WTC11 (cell line): ENCODE results near the gene SLC2A4RG. TPM values are rescaled to one million over a fixed set of nuclear protein-coding genes. Genes with fewer than 3 reads are reported as not detected.

Source experiments
- ATAC-seq: fragments of 200-7000 bp; cut with Tn5 transposase; 2 replicates; pipeline ENCODE4 v1.10.0; 2021; ENCODE audit warnings: mild to moderate bottlenecking, moderate library complexity
- CTCF ChIA-PET: fragments of 300-600 bp; sonication (Branson Sonifier 250); formaldehyde crosslinking; loops from one replicate; lab custom pipeline; 2021; ENCODE audit warnings: antibody characterized with exemption; lab: Charles Lee
- POLR2A ChIA-PET: fragments of 350-600 bp; sonication (Branson Sonifier 250); formaldehyde crosslinking; loops from one replicate; lab custom pipeline; 2021; ENCODE audit warnings: antibody characterized with exemption; lab: Charles Lee
- DNase-seq: peaks from one replicate; pipeline ENCODE4 v3.0.0; 2021; ENCODE audit warnings: low spot score
- H3K27ac Mint-ChIP-seq: 2 replicates; pipeline ENCODE4 v1.8.0; 2021; ENCODE audit warnings: mixed read lengths
- H3K27me3 Mint-ChIP-seq: 2 replicates; pipeline ENCODE4 v1.8.0; 2021; ENCODE audit warnings: low read depth, mild to moderate bottlenecking, moderate library complexity, mixed read lengths
- H3K36me3 Mint-ChIP-seq: 2 replicates; pipeline ENCODE4 v1.8.0; 2021; ENCODE audit warnings: mixed read lengths
- H3K4me1 Mint-ChIP-seq: 2 replicates; pipeline ENCODE4 v1.8.0; 2022; ENCODE audit warnings: mixed read lengths
- H3K4me3 Mint-ChIP-seq: 2 replicates; pipeline ENCODE4 v1.8.0; 2021; ENCODE audit warnings: mild to moderate bottlenecking, moderate library complexity, mixed read lengths
- H3K9me3 Mint-ChIP-seq: 2 replicates; pipeline ENCODE4 v1.8.0; 2021; ENCODE audit warnings: mixed read lengths
- GABPB1 ChIP-seq: sonication (generic); formaldehyde crosslinking; IDR thresholded peaks from 2 replicates; pipeline ENCODE4 v1.8.1; 2023; ENCODE audit warnings: mild to moderate bottlenecking, missing genetic modification reagents
- GTF2I ChIP-seq: fragments of 250-450 bp; sonication (Bioruptor Pico); conservative IDR thresholded peaks from 2 replicates; pipeline ENCODE4 v1.4.0; 2021; ENCODE audit warnings: mild to moderate bottlenecking
- HMGA2 ChIP-seq: fragments of 250-450 bp; sonication (Bioruptor Pico); IDR thresholded peaks from 2 replicates; pipeline ENCODE4 v1.4.0; 2021; ENCODE audit warnings: mild to moderate bottlenecking, moderate library complexity
- JUN ChIP-seq: sonication (generic); formaldehyde crosslinking; IDR thresholded peaks from 2 replicates; pipeline ENCODE4 v1.8.0; 2023; ENCODE audit warnings: mild to moderate bottlenecking, missing genetic modification reagents
- MXD4 ChIP-seq: fragments of 250-450 bp; sonication (Bioruptor Pico); IDR thresholded peaks from 2 replicates; pipeline ENCODE4 v1.8.0; 2021; ENCODE audit warnings: mild to moderate bottlenecking, moderate library complexity, borderline replicate concordance
- NFYB ChIP-seq: sonication (generic); formaldehyde crosslinking; conservative IDR thresholded peaks from 2 replicates; pipeline ENCODE4 v1.8.0; 2022; ENCODE audit warnings: low read depth, missing genetic modification reagents
- NR1H2 ChIP-seq: sonication (generic); formaldehyde crosslinking; IDR thresholded peaks from 2 replicates; pipeline ENCODE4 v1.9.0; 2021; ENCODE audit warnings: mild to moderate bottlenecking, moderate library complexity, missing genetic modification reagents
- PRRX2 ChIP-seq: fragments of 250-450 bp; sonication (Bioruptor Pico); IDR thresholded peaks from 2 replicates; pipeline ENCODE4 v1.8.0; 2021; ENCODE audit warnings: mild to moderate bottlenecking
- ZNF263 ChIP-seq: sonication (generic); formaldehyde crosslinking; IDR thresholded peaks from 2 replicates; pipeline ENCODE4 v1.8.1; 2022; ENCODE audit warnings: low read depth, mild to moderate bottlenecking, moderate library complexity, missing genetic modification reagents
- ZNF396 ChIP-seq: fragments of 250-450 bp; sonication (Bioruptor Pico); IDR thresholded peaks from 2 replicates; pipeline ENCODE4 v1.8.0; 2021; ENCODE audit warnings: mild to moderate bottlenecking, moderate library complexity, borderline replicate concordance
- total RNA-seq: library from RNA; stranded (reverse); gene quantifications from 3 replicates; pipeline ENCODE4 v1.2.3, GENCODE V29; 2021
- TF ChIP-seq, protein P1 (sequence below): sonication (generic); formaldehyde crosslinking; IDR thresholded peaks from 2 replicates; pipeline ENCODE4 v1.8.0; 2023; ENCODE audit warnings: missing genetic modification reagents, mild to moderate bottlenecking, borderline replicate concordance
- TF ChIP-seq, protein P2 (sequence below): fragments of 250-450 bp; sonication (Bioruptor Pico); IDR thresholded peaks from 2 replicates; pipeline ENCODE4 v1.8.0; 2021; ENCODE audit warnings: mild to moderate bottlenecking
- TF ChIP-seq, protein P3 (sequence below): fragments of 250-450 bp; sonication (Bioruptor Pico); IDR thresholded peaks from 2 replicates; pipeline ENCODE4 v1.9.0; 2021; ENCODE audit warnings: mild to moderate bottlenecking
- TF ChIP-seq, protein P4 (sequence below): sonication (generic); formaldehyde crosslinking; IDR thresholded peaks from 2 replicates; pipeline ENCODE4 v1.8.1; 2023; ENCODE audit warnings: mild to moderate bottlenecking, missing genetic modification reagents, borderline replicate concordance
- TF ChIP-seq, protein P5 (sequence below): fragments of 250-450 bp; sonication (Bioruptor Pico); IDR thresholded peaks from 2 replicates; pipeline ENCODE4 v1.9.0; 2021; ENCODE audit warnings: mild to moderate bottlenecking, borderline replicate concordance

SLC2A4RG gene
- total RNA-seq, 1 experiment from 2014 or later = 43.3 TPM

DNA sequence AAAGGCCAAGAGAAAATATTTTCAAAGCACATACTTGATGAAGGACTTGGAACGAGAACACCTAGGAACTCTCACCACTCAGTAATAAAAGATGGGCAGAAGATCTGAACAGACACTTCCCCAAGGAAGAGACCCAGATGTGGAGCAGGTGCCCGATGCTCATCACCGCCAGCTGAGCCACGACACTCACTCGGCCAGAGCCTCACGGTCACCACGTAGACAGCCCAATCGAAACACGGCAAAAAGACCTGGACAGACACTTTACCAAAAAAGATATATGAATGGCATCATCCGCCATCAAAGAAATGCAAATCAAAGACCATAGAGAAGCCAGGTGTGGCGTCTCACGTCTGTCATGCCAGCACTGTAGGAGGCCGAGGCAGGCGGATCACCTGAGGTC, 41.6 kb downstream of the SLC2A4RG start (continued):
- TF ChIP-seq, protein P1, sequence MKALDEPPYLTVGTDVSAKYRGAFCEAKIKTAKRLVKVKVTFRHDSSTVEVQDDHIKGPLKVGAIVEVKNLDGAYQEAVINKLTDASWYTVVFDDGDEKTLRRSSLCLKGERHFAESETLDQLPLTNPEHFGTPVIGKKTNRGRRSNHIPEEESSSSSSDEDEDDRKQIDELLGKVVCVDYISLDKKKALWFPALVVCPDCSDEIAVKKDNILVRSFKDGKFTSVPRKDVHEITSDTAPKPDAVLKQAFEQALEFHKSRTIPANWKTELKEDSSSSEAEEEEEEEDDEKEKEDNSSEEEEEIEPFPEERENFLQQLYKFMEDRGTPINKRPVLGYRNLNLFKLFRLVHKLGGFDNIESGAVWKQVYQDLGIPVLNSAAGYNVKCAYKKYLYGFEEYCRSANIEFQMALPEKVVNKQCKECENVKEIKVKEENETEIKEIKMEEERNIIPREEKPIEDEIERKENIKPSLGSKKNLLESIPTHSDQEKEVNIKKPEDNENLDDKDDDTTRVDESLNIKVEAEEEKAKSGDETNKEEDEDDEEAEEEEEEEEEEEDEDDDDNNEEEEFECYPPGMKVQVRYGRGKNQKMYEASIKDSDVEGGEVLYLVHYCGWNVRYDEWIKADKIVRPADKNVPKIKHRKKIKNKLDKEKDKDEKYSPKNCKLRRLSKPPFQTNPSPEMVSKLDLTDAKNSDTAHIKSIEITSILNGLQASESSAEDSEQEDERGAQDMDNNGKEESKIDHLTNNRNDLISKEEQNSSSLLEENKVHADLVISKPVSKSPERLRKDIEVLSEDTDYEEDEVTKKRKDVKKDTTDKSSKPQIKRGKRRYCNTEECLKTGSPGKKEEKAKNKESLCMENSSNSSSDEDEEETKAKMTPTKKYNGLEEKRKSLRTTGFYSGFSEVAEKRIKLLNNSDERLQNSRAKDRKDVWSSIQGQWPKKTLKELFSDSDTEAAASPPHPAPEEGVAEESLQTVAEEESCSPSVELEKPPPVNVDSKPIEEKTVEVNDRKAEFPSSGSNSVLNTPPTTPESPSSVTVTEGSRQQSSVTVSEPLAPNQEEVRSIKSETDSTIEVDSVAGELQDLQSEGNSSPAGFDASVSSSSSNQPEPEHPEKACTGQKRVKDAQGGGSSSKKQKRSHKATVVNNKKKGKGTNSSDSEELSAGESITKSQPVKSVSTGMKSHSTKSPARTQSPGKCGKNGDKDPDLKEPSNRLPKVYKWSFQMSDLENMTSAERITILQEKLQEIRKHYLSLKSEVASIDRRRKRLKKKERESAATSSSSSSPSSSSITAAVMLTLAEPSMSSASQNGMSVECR = no peak
- TF ChIP-seq ZNF396 (CRISPR knock-in tag) (no peak), GTF2I (CRISPR knock-in tag) (no peak)
- TF ChIP-seq, all 79 proteins: peak for 0

DNA sequence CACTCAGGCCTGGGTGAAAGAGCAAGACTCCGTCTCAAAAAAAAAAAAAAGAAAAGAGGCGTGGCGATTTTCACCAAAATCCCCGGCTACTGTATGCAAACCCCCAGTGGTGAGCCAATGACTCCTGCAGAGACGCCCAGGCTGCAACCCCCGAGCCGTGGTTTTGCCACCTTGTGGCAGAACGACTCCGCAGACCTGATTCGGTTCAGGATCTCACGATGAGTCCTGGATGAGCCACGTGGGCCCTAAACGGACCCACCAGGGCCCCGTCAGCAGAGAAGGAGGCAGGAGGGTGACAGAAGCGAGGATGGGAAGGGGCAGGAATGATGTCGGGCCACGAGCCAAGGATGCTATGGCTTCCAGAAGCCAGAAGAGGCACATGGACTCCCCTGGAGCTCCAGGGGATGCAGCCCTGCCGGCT, 42.5 kb downstream of the SLC2A4RG start:
- Mint-ChIP-seq H3K36me3 (peaks cover 11% of the 10 kb centered on the region), H3K27ac (no peak overlapping the region; the same call in 1 of the 2 replicates), H3K27me3 (peaks cover 4% of the 10 kb centered on the region; the same call in 1 of the 2 replicates), H3K4me3 (no peak overlapping the region), H3K4me1 (no peaks in the 10 kb centered on the region), H3K9me3 (peaks cover 15% of the 10 kb centered on the region)
- DNase-seq = no peak
- peak; percentile 44 for ATAC-seq
- TF ChIP-seq HMGA2 (CRISPR knock-in tag) = no peak
- no peak for TF ChIP-seq ZNF263 (CRISPR knock-in tag)
- TF ChIP-seq, protein P2, sequence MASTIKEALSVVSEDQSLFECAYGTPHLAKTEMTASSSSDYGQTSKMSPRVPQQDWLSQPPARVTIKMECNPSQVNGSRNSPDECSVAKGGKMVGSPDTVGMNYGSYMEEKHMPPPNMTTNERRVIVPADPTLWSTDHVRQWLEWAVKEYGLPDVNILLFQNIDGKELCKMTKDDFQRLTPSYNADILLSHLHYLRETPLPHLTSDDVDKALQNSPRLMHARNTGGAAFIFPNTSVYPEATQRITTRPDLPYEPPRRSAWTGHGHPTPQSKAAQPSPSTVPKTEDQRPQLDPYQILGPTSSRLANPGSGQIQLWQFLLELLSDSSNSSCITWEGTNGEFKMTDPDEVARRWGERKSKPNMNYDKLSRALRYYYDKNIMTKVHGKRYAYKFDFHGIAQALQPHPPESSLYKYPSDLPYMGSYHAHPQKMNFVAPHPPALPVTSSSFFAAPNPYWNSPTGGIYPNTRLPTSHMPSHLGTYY (CRISPR knock-in tag) = no peak
- TF ChIP-seq, protein P3, sequence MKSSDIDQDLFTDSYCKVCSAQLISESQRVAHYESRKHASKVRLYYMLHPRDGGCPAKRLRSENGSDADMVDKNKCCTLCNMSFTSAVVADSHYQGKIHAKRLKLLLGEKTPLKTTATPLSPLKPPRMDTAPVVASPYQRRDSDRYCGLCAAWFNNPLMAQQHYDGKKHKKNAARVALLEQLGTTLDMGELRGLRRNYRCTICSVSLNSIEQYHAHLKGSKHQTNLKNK (CRISPR knock-in tag) = no peak
- TF ChIP-seq NR1H2 (CRISPR knock-in tag) = no peak
- no peak for TF ChIP-seq NFYB (CRISPR knock-in tag)
- no peak for TF ChIP-seq GABPB1
- TF ChIP-seq, protein P4, sequence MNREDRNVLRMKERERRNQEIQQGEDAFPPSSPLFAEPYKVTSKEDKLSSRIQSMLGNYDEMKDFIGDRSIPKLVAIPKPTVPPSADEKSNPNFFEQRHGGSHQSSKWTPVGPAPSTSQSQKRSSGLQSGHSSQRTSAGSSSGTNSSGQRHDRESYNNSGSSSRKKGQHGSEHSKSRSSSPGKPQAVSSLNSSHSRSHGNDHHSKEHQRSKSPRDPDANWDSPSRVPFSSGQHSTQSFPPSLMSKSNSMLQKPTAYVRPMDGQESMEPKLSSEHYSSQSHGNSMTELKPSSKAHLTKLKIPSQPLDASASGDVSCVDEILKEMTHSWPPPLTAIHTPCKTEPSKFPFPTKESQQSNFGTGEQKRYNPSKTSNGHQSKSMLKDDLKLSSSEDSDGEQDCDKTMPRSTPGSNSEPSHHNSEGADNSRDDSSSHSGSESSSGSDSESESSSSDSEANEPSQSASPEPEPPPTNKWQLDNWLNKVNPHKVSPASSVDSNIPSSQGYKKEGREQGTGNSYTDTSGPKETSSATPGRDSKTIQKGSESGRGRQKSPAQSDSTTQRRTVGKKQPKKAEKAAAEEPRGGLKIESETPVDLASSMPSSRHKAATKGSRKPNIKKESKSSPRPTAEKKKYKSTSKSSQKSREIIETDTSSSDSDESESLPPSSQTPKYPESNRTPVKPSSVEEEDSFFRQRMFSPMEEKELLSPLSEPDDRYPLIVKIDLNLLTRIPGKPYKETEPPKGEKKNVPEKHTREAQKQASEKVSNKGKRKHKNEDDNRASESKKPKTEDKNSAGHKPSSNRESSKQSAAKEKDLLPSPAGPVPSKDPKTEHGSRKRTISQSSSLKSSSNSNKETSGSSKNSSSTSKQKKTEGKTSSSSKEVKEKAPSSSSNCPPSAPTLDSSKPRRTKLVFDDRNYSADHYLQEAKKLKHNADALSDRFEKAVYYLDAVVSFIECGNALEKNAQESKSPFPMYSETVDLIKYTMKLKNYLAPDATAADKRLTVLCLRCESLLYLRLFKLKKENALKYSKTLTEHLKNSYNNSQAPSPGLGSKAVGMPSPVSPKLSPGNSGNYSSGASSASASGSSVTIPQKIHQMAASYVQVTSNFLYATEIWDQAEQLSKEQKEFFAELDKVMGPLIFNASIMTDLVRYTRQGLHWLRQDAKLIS (CRISPR knock-in tag) = no peak
- no peak for TF ChIP-seq MXD4 (CRISPR knock-in tag)
- no peak for TF ChIP-seq PRRX2 (CRISPR knock-in tag)
- TF ChIP-seq JUN = no peak
- TF ChIP-seq, protein P5, sequence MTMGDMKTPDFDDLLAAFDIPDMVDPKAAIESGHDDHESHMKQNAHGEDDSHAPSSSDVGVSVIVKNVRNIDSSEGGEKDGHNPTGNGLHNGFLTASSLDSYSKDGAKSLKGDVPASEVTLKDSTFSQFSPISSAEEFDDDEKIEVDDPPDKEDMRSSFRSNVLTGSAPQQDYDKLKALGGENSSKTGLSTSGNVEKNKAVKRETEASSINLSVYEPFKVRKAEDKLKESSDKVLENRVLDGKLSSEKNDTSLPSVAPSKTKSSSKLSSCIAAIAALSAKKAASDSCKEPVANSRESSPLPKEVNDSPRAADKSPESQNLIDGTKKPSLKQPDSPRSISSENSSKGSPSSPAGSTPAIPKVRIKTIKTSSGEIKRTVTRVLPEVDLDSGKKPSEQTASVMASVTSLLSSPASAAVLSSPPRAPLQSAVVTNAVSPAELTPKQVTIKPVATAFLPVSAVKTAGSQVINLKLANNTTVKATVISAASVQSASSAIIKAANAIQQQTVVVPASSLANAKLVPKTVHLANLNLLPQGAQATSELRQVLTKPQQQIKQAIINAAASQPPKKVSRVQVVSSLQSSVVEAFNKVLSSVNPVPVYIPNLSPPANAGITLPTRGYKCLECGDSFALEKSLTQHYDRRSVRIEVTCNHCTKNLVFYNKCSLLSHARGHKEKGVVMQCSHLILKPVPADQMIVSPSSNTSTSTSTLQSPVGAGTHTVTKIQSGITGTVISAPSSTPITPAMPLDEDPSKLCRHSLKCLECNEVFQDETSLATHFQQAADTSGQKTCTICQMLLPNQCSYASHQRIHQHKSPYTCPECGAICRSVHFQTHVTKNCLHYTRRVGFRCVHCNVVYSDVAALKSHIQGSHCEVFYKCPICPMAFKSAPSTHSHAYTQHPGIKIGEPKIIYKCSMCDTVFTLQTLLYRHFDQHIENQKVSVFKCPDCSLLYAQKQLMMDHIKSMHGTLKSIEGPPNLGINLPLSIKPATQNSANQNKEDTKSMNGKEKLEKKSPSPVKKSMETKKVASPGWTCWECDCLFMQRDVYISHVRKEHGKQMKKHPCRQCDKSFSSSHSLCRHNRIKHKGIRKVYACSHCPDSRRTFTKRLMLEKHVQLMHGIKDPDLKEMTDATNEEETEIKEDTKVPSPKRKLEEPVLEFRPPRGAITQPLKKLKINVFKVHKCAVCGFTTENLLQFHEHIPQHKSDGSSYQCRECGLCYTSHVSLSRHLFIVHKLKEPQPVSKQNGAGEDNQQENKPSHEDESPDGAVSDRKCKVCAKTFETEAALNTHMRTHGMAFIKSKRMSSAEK = no peak
- ChIA-PET CTCF (interaction anchor here (0.7 kb wide), 1 partner anchor 69 kb away, joined by 6 read pairs; no protein-coding TSS in a partner anchor), POLR2A (no interaction called here)
